ENCODE results near the gene ALG9.

ALG9 gene

DNA sequence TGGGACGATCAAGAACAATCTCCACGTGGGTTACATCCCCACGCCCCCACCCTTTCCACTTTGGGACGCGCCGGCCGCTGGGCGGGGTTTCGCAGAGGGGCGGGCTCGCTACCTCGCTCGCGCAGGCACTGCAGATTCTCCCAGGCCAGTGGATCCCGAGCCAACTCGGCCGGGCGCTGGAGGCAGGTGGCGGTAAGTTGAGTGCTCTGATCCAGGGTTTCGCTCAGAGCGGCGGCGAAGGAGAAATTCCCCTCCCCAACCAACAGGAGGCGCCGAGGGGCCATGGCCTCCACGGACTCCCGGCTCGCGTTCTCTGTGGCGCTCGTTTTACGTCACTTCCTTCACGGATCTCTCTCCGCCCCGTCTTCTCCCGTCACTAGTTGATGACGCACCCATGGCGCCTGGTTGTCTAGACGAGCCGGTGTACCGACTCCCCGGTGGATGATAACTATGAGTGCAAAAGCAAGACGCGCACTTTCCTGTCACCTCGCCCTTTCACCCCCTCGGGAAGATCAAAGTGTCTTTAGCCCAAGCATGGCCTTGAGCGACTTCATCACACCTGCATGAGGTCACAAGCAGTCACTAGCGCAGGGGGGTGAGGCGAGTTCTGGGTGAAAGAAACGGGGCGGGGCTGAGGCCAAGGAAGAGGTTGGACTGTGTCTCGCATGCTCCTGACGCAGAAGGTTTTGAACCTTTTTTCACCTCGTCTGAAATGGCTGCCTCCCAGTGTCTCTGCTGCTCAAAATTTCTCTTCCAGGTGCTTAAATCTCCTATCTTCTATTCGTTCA lies 7.7 kb upstream of the ALG9 start, which contains the start of the genes CFAP68 and FDXACB1:
Gene CFAP68, plus strand, starts transcription at position 693 of the 788 bp plus-strand sequence. Its CDS starts 20 bp downstream, at position 713.
Gene FDXACB1, minus strand, starts transcription at position 317 of the 788 bp plus-strand sequence. Its CDS starts 33 bp downstream, at position 284.
- peak; percentile 93 for DNase-seq

DNA sequence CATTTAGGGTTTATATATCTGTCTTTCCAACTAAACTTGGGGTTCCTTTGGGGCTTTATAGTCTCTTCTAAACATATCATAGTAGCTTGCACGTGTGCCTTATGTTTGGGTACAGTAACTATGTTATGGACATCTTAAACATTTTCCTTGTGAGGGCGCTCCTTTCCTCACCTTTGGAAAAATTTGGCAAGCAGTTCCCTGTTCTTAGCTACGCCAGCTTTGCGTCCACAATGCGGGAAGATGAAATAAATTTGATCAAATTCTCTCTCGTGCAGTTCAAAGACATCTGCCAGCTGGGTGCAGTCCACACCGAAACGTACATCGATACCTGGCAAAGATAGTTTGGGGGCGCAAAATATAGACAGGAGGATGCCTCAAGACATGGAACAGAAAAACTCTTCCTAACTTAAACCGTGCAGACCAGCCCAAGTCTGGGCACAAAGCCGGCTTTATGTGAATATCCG lies 7.0 kb upstream of the ALG9 start:
- no peak for DNase-seq

DNA sequence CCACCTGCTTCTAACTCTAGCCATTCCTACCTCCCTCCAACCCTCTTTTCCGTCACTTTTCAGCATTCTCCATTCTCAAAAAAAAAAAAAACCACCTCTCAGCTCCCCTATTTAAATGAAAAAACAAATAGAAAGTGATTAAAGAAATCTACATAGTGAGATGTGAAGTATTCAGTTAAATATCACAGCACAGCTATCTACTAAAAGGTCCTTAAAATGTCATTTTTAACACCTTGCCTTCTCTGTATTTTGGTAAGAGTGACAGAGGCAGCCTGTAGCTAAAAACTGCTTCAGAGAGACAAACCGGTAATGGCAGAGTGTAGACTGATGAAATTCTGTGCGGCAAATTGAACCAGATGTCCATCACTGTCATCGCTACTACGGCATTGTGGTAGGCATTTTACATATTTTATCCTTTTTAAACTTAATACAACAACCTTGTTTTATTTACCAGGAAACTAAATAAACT lies 346 bp upstream of the ALG9 start:
- DNase-seq = no peak

DNA sequence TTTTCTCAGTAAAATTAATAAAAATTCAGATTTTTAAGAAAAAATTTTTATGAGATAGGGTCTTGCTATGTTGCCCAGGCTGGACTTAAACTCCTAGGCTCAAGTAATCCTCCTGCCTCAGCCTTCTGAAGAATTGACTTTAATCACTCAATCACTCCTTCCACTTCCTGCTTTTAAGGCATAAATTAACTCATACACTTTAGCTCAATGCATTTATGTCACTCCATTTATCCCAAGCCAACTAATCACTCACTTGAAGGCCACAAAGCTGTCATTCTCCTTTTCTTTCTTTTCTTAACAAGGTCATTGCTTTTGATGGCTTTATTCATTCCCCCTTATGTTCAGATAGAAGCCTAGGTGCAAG lies 877 bp downstream of the ALG9 start:
- no peak for DNase-seq

DNA sequence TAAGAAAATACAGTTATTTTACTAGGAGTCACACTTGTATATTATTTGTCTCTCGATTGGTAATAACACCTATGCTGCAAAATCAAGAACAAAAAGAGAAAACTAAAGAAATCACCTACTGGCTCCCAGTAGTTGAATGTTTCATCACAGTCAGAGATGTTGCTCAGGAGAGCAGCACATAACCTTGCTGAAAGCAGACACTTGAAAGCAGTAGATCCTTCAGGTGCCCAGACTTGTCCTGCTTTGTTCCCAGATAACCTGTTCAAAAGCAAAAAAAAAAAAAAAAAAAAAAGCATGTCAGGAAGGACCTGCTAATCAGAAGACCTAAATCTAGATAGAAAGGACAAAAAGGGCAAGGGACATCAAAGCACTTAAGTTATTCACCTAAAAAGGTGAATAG lies 1.3 kb downstream of the ALG9 start:
- no peak for DNase-seq

DNA sequence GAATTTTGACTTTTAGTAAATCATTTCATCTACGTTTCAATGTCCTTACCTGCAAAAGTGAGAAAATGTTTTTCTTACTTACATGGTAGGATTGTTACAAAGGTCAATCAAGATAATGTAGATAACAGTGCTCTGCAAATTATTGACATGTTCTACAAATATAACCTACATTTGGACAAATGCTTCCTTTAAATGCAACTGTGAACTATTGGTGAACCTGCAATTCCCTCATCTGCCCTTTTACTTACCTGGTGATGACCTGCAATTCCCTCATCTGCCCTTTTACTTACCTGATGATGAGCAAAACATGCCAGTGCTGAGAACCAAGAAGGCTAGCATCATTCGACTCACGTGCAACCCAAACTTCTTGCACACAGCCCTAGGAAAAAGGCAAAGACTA lies 11.1 kb downstream of the ALG9 start:
- no peak for DNase-seq

DNA sequence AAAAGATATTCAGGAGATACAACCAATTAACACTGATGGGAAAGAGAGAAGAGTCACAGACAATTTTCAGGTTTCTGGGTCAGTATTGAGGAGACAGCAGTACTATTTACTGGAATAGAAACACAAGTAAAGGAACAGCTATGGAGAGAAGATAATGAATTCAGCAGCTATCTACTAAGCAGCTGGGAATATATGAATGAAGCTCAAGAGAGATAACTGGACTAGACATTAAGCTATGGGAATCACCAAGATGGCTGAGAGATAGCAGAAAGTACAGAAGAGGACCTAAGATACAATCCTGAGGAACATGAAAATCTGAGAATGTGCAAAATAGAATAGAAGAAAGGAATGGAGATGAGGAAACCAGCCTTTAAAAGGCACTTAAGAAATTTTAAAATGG lies 15.9 kb downstream of the ALG9 start:
- DNase-seq = no peak

DNA sequence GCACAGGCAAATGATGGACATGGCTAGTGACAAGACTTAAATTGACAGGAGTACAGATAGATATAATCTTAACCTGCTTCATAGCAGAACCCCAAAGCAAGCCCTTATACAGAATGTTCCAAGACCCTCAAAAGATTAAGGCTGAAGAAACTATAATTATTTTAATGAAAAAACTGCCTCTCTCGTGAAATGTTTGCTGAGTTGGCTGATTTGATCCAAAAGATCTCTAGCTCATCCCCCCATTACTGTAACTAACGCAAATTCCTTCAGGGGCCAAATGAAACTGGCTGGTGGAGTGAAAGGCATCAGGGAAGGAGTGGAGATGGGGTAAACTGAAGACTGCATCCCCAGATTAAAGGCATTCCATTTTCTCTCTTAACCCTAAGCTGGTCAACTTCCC lies 19.3 kb downstream of the ALG9 start:
- no peak for DNase-seq

DNA sequence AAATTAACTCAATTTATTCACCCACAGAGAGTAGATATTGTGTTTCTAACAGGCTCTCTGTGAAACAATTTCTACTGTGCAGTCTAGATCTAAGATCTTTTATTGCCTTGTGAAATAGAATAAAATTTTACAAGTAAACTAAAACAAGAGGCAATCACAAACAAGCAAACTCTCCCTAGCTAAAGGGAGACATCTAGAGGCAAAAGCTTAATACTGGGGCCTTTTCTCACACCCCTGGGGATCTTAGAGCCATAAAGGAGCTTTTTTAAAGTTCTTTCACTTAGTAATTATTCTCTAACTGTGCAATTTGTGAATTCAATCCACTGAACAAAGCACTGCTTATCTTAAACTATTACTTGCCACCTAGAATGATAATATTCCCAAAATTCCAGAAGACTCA lies 19.7 kb downstream of the ALG9 start:
- DNase-seq = no peak

DNA sequence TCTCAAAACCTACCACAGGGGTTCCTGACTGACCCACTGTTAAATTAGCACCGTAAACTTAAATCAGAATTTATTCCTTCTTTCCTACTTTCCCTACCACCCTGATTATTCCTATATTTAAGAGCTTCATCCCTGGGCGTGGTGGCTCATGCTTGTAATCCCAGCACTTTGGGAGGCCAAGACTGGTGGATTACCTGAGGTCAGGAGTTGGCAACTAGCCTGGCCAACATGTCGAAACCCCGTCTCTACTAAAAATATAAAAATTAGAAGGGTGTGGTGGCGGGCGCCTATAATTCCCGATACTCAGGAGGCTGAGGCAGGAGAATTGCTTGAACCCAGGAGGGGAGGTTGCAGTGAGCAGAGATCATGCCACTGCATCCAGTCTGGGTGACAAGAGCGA lies 20.3 kb downstream of the ALG9 start:
- no peak for DNase-seq

DNA sequence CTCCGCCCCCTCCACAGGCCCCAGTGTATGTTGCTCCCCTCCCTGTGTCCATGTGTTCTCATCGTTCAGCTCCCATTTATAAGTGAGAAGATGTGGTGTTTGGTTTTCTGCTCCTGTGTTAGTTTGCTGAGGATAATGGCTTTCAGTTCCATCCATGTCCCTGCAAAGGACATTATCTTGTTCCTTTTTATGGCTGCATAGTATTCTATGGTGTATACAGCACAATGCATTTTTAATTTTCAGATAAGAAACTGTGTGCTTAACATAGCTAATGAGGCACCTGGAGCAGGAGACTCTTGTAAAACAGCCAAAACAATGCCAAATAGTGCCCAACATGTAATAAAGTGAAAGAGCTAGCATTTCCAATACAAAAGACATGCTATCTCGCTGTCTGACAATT lies 21.8 kb downstream of the ALG9 start:
- DNase-seq = no peak

DNA sequence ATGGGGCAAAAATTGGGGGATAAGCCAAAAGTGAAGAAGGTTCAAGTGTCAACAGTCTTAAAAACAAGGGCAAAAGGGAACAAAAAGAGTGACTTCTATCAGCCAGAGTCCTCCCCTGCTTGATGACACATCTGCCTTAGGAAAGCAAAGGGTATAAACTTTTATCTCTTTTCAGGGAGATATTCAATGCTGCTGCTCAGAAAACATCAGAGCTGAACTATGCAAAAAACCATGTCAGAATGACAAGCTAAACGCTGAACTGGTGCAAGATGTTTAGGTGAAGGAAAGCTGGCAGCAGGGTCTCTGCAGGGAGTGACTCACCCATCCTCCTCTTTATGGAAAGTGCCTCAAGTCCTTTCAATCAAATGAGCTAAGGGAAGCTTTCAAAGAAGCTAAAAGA lies 24.7 kb downstream of the ALG9 start:
- DNase-seq = no peak

DNA sequence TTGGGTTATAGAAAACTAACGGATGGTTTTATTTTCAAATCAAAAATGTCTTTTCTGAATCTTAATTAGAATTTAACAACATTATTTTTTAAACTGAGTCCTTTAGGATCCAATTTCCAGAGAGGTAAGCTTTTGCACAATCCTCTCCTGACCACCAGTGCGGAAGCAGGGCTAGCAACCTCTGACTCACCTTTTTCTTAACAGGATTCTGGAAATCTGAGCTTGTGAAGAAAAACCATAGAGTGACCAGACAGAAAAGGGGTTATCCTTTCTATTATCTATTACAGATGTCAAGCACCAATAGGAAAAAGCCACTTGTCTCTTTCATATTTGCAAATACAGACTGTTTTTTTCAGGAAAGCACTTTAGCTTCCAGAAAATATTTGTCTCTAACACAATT lies 25.3 kb downstream of the ALG9 start:
- no peak for DNase-seq

DNA sequence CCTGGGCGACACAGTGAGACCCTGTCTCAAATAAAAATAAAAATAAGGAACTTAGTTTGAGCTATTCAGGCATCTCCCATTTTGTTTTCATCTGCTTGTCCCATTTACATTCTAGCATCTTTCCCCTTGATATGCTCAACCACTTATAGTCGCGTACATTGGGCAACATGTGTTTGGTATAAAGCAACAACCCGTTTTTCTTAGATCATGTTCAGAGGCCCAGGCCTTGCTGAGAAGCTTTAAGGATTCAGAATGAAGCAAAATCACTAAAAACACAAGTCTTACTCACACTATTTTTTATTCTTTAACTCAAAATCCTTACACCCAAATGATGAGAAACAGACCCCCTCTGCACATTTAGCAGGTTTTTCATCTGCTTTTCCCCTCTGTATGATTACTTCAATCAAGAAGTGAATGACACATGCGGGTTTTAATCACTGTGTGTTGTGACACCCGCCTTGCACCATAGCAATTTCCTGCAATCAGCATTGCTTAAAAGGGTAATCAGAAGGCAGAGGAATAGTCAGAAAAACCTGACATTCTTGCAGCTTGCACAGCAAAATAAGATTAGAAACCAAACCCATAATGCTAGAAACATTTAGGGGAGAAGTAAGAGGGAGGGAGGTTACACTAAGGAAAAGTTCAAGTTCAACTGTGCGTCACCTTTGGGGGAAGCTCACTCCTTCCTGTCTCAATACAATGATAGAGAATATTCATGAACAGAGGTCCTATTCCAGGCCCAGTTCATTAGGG lies 25.9 kb downstream of the ALG9 start:
- DNase-seq = peak; percentile 31

DNA sequence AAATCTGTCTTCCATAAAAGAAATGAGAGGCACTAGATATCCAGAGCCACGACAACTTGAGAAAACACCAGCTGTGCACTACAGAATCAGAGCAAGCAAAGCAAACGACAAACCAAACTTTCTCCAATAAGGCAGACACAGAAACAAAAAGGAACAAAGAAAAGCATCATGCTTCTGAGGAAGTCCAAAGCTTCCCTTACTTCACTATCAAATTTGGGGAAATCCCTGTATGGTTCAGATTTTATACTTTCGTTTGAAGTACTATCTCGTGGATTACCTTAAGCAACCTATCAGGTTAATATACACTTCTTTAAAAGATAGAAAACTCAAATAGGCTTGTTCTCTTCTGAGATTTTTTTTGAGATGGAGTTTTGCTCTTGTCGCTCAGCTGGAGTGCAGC lies 27.7 kb downstream of the ALG9 start:
- no peak for DNase-seq

DNA sequence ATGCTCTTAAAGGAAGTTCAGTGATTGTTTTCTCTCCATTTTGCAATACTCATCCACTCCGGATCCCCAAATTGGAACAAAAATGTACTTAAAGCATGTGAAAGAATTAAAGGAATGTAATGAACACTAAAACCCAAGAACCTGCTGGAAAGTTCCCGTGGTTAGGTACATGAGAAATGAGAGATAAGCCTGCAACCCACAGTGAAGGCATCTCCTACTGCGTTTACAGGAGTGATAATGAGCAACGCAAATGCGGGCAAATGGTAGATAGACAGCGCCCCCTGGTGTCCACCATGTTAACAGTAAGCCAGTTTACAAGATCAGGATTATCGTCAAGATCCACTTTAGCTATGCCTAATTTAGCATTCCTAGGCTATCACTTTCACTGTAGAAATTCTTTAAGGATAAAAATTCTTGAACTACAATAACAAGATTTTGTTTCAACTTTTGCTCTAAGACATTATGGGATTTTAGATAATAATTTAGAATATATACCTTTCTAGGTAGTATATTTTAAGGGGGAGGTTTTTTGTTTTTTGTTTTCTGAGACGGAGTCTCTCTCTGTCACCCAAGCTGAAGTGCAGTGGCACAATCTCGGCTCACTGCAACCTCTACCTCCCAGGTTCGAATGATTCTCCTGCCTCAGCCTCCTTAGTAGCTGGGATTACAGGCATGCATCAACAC lies 29.9 kb downstream of the ALG9 start:
- DNase-seq = peak; percentile 68

DNA sequence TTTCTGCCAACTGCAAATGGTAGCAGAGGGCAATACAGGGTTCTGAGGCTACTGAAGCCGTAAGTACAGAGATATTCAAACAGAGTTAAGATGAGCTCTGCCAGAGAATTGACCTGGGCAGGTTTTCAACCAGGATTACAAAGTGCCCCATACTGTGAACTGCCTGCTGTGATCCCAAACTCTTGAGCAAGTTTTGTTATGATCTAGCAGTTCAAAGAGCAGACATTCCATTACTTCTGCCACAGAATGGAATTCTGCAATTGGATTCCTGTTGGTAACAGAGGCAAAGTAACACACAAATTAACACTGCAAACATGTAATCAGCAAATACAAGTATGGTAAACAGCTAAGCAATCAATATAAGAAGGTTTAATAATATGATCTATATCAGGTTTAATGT lies 31.2 kb downstream of the ALG9 start:
- no peak for DNase-seq

DNA sequence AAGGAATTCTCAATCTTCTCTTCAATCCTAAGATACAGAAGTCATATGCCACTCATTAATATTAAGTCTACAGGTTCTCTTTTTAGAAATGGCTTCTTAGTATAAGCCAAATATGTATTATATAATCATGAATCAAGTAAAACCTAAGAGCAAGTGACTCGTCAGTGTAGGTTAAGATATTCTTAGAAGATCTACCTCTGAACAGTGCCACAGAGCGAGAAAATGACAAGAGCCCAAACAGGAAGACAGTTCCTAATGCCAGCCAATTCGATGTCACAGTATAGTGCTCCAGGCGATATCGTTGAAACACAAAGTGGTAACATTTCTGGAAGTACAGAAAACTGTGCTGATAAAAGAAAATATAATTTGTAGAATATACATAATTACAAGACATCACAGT lies 33.3 kb downstream of the ALG9 start:
- DNase-seq = no peak

DNA sequence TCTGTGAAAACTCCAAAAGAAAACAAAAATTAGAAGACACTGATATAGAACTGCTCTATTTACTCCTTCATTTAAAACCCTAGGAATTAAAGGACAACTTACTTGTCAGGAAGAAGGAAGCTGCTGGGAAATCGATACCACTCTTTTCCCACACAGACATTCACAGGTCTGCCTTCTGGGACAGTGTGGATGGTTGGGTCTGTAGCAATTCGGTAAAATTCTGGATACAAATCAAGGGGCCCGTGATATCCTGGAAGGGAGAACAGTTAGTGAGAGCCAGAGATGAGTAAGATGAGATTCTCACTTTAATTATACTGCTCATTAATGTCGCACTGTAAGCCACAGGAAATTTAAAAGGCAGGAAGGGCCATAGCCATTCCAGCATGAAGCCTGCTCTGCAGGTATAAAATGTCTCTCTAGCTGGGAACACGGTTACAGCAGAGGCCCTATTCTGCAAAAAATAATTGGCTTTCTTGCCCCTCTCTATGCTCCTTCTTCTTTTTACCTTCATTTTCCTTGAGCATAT lies 34.0 kb downstream of the ALG9 start:
- no peak for DNase-seq

DNA sequence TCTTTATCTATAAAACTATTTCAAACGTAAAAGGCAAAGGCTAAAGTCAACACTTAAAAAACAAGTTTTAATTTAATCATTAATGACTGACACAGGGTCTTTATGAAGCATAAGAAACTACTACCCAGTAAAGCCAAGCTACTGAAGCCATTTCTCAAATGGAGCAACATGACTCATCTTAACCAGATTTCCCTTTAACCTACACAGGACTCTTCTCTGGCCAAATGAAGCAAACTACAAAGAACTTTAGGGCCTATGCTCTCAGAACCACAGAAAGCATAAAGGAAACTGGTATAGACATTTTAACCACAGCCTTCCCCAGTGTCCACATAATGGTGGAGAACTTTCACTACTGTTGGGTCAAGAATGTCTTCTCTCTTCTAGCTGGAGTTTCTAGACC lies 34.7 kb downstream of the ALG9 start:
- DNase-seq = no peak

DNA sequence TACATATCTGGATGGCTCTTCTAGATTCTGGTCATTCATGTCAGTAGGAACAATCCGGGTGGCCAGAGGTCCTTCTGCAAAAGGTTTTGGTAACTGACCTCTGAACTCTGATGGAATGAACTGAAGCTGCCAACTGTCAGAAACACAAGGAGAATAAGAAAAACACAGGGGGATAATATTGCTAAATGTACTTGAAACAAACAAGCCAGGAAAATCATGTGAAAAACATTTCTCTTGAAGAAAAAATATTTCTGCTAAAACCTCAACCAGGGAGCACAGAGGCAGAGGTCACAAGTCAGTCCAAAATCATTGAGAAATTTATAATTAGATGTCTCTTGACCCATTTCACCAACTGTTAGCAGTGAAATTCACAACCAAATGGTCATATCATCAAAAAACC lies 35.2 kb downstream of the ALG9 start:
- DNase-seq = no peak

DNA sequence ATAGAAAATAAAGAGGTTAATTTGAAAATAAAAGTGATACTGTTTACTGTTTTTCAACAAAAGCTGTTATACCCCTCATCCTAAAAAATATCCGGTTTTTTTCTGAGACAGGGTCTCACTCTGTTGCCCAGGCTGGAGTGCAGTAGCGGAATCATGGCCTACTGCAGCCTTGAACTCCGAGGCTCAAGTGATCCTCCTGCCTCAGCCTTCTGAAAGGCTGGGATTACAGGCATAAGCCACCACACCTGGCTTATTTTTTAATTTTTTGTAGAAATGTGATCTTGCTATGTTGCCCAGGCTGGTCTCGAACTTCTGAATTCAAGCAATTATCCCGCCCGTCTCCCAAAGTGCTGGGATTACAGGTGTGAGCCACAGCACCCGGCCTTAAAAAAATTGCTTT lies 35.7 kb downstream of the ALG9 start:
- no peak for DNase-seq

DNA sequence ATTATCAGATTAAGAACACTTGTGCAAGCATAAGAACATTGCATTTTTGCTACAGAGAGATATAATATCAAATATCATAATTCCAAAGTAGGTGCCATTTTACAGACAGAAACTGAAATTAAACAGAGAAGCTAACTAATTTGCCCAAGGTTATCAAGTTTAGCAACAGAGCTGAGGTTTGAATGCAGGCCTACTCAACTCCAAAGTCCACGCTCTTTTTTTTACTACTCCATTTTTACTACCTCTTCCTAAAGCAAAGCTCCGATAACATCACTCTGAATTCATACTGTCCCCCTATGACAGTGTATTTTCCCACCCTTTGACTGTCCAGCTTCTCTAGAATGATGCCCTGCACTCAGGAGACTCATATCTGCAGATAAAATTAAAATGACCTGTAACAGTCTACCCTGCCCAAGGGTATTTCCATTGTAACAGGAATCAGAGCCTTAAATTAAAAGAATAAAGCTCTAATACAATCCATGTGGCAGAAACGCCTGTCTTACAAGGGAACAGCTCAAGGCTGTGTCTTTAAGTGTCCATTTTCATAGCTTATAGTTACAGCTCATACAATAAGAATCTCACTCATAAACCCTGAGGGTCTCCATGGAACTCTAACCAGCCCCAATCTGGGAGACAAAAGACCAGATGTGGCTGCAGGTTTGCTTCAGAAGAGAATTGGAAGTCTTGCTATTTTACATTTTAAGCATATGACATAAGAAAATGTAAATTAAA lies 36.8 kb downstream of the ALG9 start:
- DNase-seq = no peak

All from NK-92 treated with Interleukin-12 subunit alpha and Interleukin-12 subunit beta, amount 100 ng/mL, for 24 hours (cell line).